Common myeloid progenitor, CD34-positive (primary cell): ENCODE data around the gene RAD51B.

Source experiments
- CTCF ChIA-PET: fragments of 350-600 bp; sonication (Branson Sonifier 250); formaldehyde crosslinking; loops from one replicate; lab custom pipeline; 2021; ENCODE audit warnings: antibody characterized with exemption; lab: Charles Lee
- POLR2A ChIA-PET: fragments of 350-600 bp; sonication (Branson Sonifier 250); formaldehyde crosslinking; loops from one replicate; lab custom pipeline; 2021; ENCODE audit warnings: antibody characterized with exemption; lab: Charles Lee
- DNase-seq, 3 donors: peaks; one replicate each; pipeline versions ENCODE4 v3.0.0 to v3.0.0-alpha.2; 2013
- H3K27ac ChIP-seq, 2 experiments: 1 replicate in 1 of 2; 2 replicates in 1 of 2; pipeline ENCODE4 v1.7.0; 2013; ENCODE audit warnings: inconsistent platforms in 2 of 2, low read length in 2 of 2, mild to moderate bottlenecking in 2 of 2, low read depth in 1 of 2, moderate library complexity in 1 of 2; ENCODE audit not compliant: severe bottlenecking in 2 of 2, insufficient read depth in 1 of 2, poor library complexity in 1 of 2
- H3K27me3 ChIP-seq, 5 experiments: replicated peaks in 2 of 5; 1 replicate in 3 of 5; 2 replicates in 2 of 5; pipeline versions ENCODE4 v1.6.1 to v1.7.0; 2013; ENCODE audit warnings: low read length in 4 of 5, mild to moderate bottlenecking in 2 of 5, moderate library complexity in 2 of 5, inconsistent platforms in 1 of 5; ENCODE audit not compliant: insufficient read depth in 5 of 5, control insufficient read depth in 4 of 5
- H3K36me3 ChIP-seq, 4 experiments: 1 replicate in 2 of 4; 2 replicates in 2 of 4; pipeline versions ENCODE4 v1.6.1 to v1.7.0; 2013; ENCODE audit warnings: low read length in 3 of 4, control low read depth in 1 of 4, mild to moderate bottlenecking in 1 of 4; ENCODE audit not compliant: control insufficient read depth in 4 of 4, insufficient read depth in 4 of 4
- H3K4me1 ChIP-seq, 4 experiments: 1 replicate in 3 of 4; 2 replicates in 1 of 4; pipeline versions ENCODE4 v1.6.1 to v1.7.1; 2013; ENCODE audit warnings: low read length in 3 of 4, mild to moderate bottlenecking in 3 of 4, control low read depth in 1 of 4, inconsistent platforms in 1 of 4, moderate library complexity in 1 of 4; ENCODE audit not compliant: control insufficient read depth in 4 of 4, insufficient read depth in 4 of 4; ENCODE audit errors: control extremely low read depth in 1 of 4
- H3K4me3 ChIP-seq, 7 experiments: 1 replicate in 4 of 7; 2 replicates in 3 of 7; pipeline versions ENCODE4 v1.5.1 to v1.7.0; 2013; ENCODE audit warnings: mild to moderate bottlenecking in 7 of 7, low read length in 6 of 7, moderate library complexity in 6 of 7, inconsistent platforms in 2 of 7, low read depth in 2 of 7, control low read depth in 1 of 7; ENCODE audit not compliant: insufficient read depth in 4 of 7, control insufficient read depth in 1 of 7; ENCODE audit errors: extremely low read depth in 1 of 7
- H3K9me3 ChIP-seq, 5 experiments: 1 replicate in 4 of 5; 2 replicates in 1 of 5; pipeline versions ENCODE4 v1.6.1 to v1.7.1; 2013; ENCODE audit warnings: low read length in 4 of 5, mild to moderate bottlenecking in 2 of 5, inconsistent platforms in 1 of 5, low read depth in 1 of 5, moderate library complexity in 1 of 5; ENCODE audit not compliant: control insufficient read depth in 4 of 5, insufficient read depth in 2 of 5; ENCODE audit errors: control extremely low read depth in 1 of 5
- WGBS: methylation state at CpG from one replicate; pipeline ENCODE4 v1.1.5; 2013; ENCODE audit not compliant: insufficient coverage; 5-methylcytosine and 5-hydroxymethylcytosine counted together

RAD51B gene

GRCh38 chr14:68722968-68723566 lies 903.5 kb downstream of the RAD51B start:
- 96% methylated on average over 4 of the region's 5 CpGs for WGBS
- CTCF ChIA-PET, result interaction anchor here (3.6 kb wide), 1 partner anchor 8 kb away, joined by 21 read pairs; no protein-coding TSS in a partner anchor
- DNase-seq, result no peak
- POLR2A ChIA-PET, result no interaction called here
- H3K4me1 ChIP-seq, result no peaks in the 10 kb centered on the region
- no peaks in the 10 kb centered on the region for H3K36me3 ChIP-seq
- H3K27ac ChIP-seq, result no peak overlapping the region
- peaks cover 0 to 5% (median 0%) of the 10 kb centered on the region in 5 experiments for H3K9me3 ChIP-seq
- H3K4me3 ChIP-seq, result no peak overlapping the region
- no peaks in the 10 kb centered on the region for H3K27me3 ChIP-seq

DNA sequence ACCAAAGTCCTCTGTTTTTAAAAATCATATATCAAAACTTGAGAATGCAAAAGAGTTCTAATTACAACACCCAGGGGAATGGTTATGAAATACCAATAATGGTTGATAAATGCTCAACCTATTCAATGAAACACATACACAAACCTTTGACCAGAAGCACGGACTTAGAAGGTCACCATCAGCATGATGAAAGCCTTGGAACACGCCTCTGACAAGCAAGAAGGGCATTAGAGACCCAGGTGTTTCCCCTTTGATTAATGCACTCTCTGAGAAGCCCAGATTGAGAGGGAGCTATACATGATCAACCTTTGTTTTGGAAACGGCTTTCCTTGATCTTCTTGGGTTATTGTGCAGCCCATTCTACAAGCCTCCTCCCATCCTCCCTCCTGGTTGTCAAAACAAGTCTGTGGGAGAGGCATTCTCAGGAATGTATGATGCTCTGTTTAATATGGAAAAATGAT lies 904.3 kb downstream of the RAD51B start:
- ChIA-PET POLR2A (no interaction called here), CTCF (no interaction called here)
- no peak for DNase-seq
- no peaks in the 10 kb centered on the region for H3K4me1 ChIP-seq
- peaks cover 0 to 5% (median 0%) of the 10 kb centered on the region in 5 experiments for H3K9me3 ChIP-seq
- no peaks in the 10 kb centered on the region for H3K27me3 ChIP-seq
- 78% methylated on average over 2 of the region's 3 CpGs for WGBS
- H3K4me3 ChIP-seq, result no peak overlapping the region
- no peak overlapping the region for H3K27ac ChIP-seq
- no peaks in the 10 kb centered on the region for H3K36me3 ChIP-seq

- Histone ChIP-seq H3K4me1 (peaks cover 0 to 6% (median 4%) of the 10 kb centered on the region in 4 experiments), H3K4me3 (no peak overlapping the region), H3K9me3 (peaks cover 0 to 5% (median 0%) of the 10 kb centered on the region in 5 experiments), H3K27ac (no peak overlapping the region), H3K27me3 (no peaks in the 10 kb centered on the region), H3K36me3 (no peaks in the 10 kb centered on the region)
- ChIA-PET CTCF (no interaction called here), POLR2A (no interaction called here)
- WGBS, result 92% methylated on average over 2 of the region's 3 CpGs
- DNase-seq, result no peak
Measured at GRCh38 chr14:68724914-68725313, 905.3 kb downstream of the RAD51B start.

DNA sequence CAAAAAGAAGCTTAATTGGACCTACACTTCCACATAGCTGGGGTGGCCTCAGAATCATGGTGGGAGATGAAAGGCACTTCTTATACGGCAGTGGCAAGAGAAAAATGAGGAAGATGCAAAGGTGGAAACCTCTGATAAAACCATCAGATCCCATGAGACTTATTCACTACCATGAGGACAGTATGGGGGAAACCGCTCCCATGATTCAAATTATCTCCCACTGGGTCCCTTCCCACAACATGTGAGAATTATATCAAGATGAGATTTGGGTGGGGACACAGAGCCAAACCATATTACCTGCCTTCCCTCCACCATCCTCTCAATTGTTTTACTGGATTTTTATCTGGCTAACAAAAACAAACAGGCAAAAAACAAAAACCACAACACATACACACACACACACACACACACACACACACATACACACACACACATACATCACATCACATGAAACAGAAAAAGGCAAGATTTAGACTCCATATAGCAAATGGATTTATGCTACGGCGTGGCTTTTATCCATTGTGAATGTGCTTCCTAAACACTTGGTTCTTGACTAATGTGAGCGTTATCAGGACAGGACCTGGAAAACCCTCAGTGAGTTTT lies 906.6 kb downstream of the RAD51B start:
- peak in 1 of 3 donors; percentile 62 for DNase-seq
- no CpG with 5 or more reads among the region's 5 CpGs for WGBS
- H3K4me3 ChIP-seq, result no peak overlapping the region
- POLR2A ChIA-PET, result no interaction called here
- no peaks in the 10 kb centered on the region for H3K27me3 ChIP-seq
- H3K36me3 ChIP-seq, result no peaks in the 10 kb centered on the region
- CTCF ChIA-PET, result no interaction called here
- peaks cover 0 to 8% (median 5%) of the 10 kb centered on the region in 4 experiments for H3K4me1 ChIP-seq
- no peak overlapping the region for H3K27ac ChIP-seq
- no peaks in the 10 kb centered on the region for H3K9me3 ChIP-seq

DNA sequence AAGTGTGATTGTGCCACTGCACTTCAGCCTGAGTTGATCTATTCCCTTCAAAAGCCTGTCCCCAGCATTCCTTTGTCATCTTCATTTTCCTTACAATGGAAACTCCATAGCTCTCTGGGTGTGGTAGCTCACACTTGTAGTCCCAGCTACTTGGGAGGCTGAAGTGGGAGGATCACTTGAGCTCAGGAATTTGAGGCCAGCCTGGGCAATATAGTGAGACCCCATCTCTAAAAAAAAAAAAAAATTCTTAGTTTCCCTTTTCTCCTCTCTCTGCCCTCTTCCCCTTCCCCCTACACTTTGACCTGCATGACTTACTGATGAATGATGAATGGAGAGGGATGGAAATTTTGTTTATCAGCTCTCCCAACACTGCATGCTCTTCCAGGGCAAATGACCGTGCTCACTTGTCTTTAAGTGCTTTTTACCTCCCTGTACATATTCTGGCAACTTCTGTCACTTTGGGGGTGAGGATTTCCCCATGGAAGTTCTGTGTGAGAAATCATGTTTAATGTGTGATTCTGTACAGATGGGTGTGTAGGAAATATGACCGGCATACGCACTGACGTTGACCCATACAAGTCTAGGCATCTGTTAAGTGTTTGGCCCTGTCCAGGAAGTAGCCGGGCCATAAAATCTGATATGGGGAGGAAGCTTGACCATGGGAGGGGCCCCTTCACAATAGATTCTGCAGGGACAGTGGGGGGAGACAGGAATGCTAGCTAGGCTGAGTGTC lies 907.9 kb downstream of the RAD51B start:
- DNase-seq, result no peak
- no peaks in the 10 kb centered on the region for H3K9me3 ChIP-seq

DNA sequence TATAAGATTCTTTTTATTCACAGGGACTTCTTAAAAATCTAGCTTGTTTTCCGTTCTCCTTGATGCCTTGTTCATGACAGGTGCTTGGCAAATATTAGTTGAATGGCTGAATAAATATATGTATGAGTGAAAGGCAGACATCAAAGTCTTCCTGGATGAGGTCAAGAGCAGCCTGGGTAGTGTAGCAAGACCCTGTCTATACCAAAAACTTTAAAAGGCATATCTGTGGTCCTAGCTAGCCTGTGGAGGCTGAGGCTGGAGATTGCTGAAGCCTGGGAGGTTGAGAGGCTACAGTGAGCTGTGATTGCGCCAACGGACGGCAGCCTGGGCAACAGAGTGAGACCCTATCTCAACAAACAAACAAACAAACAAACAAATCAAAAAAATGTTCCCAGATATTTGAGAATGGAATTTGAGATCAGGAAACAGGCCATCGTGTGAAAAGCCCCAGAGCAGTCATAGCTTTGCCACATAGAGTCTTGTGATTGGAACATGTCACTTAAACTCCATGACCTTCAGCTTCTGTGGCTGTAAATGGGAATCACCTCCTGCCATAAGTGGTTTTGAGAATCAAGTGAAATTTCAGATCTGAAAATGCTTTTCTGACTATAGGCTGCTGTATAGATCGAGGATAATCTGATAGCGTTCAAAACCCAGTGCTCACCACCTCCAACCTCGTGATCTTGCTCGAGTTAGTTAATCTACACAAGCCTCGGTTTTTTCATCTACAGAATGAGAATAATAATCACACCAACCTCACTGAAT lies 908.9 kb downstream of the RAD51B start:
- H3K27me3 ChIP-seq, result no peaks in the 10 kb centered on the region
- no peaks in the 10 kb centered on the region for H3K36me3 ChIP-seq
- no peaks in the 10 kb centered on the region for H3K9me3 ChIP-seq
- no peak overlapping the region for H3K4me3 ChIP-seq
- no peak for DNase-seq
- CTCF ChIA-PET, result interaction anchor here (0.7 to 3.8 kb wide), 4 partner anchors 7 to 82 kb away, joined by 3 to 21 read pairs (median 3); no protein-coding TSS in a partner anchor
- H3K27ac ChIP-seq, result no peak overlapping the region
- WGBS, result 94% methylated on average over 7 of the region's 10 CpGs
- peaks cover 7 to 21% (median 12%) of the 10 kb centered on the region in 4 experiments for H3K4me1 ChIP-seq
- POLR2A ChIA-PET, result interaction anchor here (0.7 kb wide), 1 partner anchor 30 kb away, joined by 3 read pairs; no protein-coding TSS in a partner anchor

More for the DNA sequence above, 907.9 kb downstream of the RAD51B start:
- Histone ChIP-seq H3K36me3 (no peaks in the 10 kb centered on the region), H3K27ac (no peak overlapping the region), H3K27me3 (no peaks in the 10 kb centered on the region), H3K4me3 (no peak overlapping the region), H3K4me1 (peaks cover 0 to 11% (median 5%) of the 10 kb centered on the region in 4 experiments)
- ChIA-PET CTCF (interaction anchor here (1.0 kb wide), 1 partner anchor 50 kb away, joined by 3 read pairs; no protein-coding TSS in a partner anchor), POLR2A (interaction anchor here (0.7 kb wide), 1 partner anchor 31 kb away, joined by 3 read pairs; no protein-coding TSS in a partner anchor)
- 98% methylated on average over 4 of the region's 5 CpGs for WGBS
